GM23338 (cell line): Measurements from ENCODE around the gene ZNF565.

ENCODE experiments used
- CTCF ChIP-seq, 2 experiments: fragments of 200-600 bp in 1 of 2; sonication (generic) in 1 of 2; conservative IDR thresholded peaks; 2 replicates each; pipeline versions ENCODE4 v1.5.1 to v1.6.1; 2016 to 2017; ENCODE audit warnings: antibody characterized with exemption in 2 of 2, low read depth in 2 of 2, mild to moderate bottlenecking in 2 of 2, moderate library complexity in 1 of 2
- POLR2AphosphoS5 ChIP-seq: IDR thresholded peaks from 2 replicates; pipeline ENCODE4 v1.6.1; 2016; ENCODE audit warnings: antibody characterized with exemption, low read depth
- TF ChIP-seq, protein P1 (sequence below): IDR thresholded peaks from one replicate; pipeline ENCODE4 v1.6.1; 2018; ENCODE audit warnings: antibody characterized with exemption; ENCODE audit not compliant: unreplicated experiment

DNA sequence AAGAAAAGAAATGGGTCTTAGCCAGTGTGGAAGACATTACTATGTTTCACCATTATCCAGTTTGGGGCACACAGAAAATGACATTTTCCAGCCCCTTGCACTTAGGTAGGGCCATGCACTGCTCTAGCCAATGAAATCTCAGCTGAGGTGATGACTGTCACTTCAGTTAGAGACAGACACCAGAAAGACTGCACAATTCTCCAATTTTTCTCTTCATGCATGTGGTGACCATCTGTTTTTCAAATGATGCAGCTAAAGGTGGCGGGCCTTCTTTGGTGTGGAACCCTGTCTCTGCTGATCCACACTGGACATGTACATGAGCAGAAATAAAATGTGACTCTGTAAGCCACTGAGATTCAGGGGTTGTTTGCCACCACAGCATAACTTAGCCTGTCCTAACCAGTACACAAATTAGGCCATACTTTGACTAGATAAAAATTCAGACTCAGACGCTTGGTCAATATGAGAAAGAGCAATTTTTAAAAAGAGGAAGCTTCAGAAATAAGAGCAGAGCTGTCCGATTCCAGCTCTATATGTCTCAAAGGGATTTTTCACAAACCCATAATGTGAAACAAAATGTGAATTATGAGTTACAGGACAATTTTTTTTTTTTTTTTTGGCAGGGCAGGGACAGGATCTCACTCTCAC lies 6.7 kb downstream of the ZNF565 start:
- TF ChIP-seq CTCF (conservative IDR thresholded peaks at IDR 0.05; ENCODE audit: low read depth in 2 of 2) (no peak), POLR2AphosphoS5 (no peak)
- TF ChIP-seq, protein P1, sequence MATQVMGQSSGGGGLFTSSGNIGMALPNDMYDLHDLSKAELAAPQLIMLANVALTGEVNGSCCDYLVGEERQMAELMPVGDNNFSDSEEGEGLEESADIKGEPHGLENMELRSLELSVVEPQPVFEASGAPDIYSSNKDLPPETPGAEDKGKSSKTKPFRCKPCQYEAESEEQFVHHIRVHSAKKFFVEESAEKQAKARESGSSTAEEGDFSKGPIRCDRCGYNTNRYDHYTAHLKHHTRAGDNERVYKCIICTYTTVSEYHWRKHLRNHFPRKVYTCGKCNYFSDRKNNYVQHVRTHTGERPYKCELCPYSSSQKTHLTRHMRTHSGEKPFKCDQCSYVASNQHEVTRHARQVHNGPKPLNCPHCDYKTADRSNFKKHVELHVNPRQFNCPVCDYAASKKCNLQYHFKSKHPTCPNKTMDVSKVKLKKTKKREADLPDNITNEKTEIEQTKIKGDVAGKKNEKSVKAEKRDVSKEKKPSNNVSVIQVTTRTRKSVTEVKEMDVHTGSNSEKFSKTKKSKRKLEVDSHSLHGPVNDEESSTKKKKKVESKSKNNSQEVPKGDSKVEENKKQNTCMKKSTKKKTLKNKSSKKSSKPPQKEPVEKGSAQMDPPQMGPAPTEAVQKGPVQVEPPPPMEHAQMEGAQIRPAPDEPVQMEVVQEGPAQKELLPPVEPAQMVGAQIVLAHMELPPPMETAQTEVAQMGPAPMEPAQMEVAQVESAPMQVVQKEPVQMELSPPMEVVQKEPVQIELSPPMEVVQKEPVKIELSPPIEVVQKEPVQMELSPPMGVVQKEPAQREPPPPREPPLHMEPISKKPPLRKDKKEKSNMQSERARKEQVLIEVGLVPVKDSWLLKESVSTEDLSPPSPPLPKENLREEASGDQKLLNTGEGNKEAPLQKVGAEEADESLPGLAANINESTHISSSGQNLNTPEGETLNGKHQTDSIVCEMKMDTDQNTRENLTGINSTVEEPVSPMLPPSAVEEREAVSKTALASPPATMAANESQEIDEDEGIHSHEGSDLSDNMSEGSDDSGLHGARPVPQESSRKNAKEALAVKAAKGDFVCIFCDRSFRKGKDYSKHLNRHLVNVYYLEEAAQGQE, result no peak
